Activated CD4-positive, alpha-beta T cell treated with anti-CD3 and anti-CD28 coated beads, Interleukin-2, amount 10 ng/mL, durations not matched to agents 7 days and 5 days (primary cell): ENCODE data around the gene KLHDC3. TPM values are rescaled to one million over a fixed set of nuclear protein-coding genes. Genes with fewer than 3 reads are reported as not detected.
"Not testable (repeated sequence)": the region's sequence is repeated elsewhere in the genome, so short reads cannot be mapped to it uniquely, and the experiment has no call there.

Source experiments
- CTCF ChIA-PET: fragments of 350-600 bp; sonication (Branson Sonifier 250); formaldehyde crosslinking; loops from one replicate; lab custom pipeline; 2021; ENCODE audit warnings: antibody characterized with exemption; lab: Charles Lee
- POLR2A ChIA-PET: fragments of 350-600 bp; sonication (Branson Sonifier 250); formaldehyde crosslinking; loops from one replicate; lab custom pipeline; 2021; ENCODE audit warnings: antibody characterized with exemption; lab: Charles Lee
- DNase-seq: peaks from one replicate; pipeline ENCODE4 v3.0.0-alpha.2; 2020
- H3K27ac Mint-ChIP-seq: one replicate; pipeline ENCODE4 v1.8.0; 2021; ENCODE audit warnings: mild to moderate bottlenecking, moderate library complexity, mixed read lengths
- H3K27me3 Mint-ChIP-seq: one replicate; pipeline ENCODE4 v1.8.0; 2021; ENCODE audit warnings: mixed read lengths
- H3K36me3 Mint-ChIP-seq: one replicate; pipeline ENCODE4 v1.8.0; 2021; ENCODE audit warnings: low read depth, mixed read lengths
- H3K4me1 Mint-ChIP-seq: one replicate; pipeline ENCODE4 v1.8.0; 2021; ENCODE audit warnings: mixed read lengths
- H3K4me3 Mint-ChIP-seq: one replicate; pipeline ENCODE4 v1.8.0; 2021; ENCODE audit warnings: mild to moderate bottlenecking, moderate library complexity, mixed read lengths
- H3K9me3 Mint-ChIP-seq: one replicate; pipeline ENCODE4 v1.8.0; 2021; ENCODE audit warnings: mixed read lengths
- total RNA-seq, 2 experiments: library from RNA; stranded (reverse); gene quantifications; one replicate each; pipeline ENCODE4 v1.2.3, GENCODE V29; 2021

KLHDC3 gene
- total RNA-seq, 2 experiments from 2014 or later = 64.7 to 74.2 TPM

DNA sequence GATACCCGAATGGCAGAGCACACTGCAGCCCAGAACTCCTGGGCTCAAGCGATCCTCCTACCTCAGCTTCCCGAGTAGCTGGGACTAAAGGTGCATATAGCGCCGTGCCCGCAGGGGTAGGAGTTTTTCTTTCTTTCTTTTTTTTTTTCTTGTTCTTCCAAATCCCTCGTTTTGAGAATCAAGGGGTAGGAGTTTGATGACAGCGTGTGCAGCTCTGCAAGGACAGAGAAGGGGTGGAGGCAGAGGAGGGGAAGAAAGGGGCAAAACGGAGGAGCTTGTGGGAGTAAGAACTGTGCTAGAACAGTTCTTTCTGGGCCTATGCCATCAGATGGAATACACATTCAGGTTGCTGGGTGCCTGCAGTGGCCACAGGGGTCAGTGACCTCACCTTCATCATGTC lies 22.7 kb downstream of the KLHDC3 start:
- H3K27ac Mint-ChIP-seq = peak overlapping the region; percentile 9
- CTCF ChIA-PET = interaction anchor here (1.4 kb wide), 1 partner anchor 17 kb away, joined by 3 read pairs; the partner anchor contains the start of gene CUL7
- H3K36me3 Mint-ChIP-seq = peaks cover 23% of the 10 kb centered on the region
- H3K4me1 Mint-ChIP-seq = no peaks in the 10 kb centered on the region
- no peaks in the 10 kb centered on the region for H3K27me3 Mint-ChIP-seq
- POLR2A ChIA-PET = no interaction called here
- no peak overlapping the region for H3K4me3 Mint-ChIP-seq
- H3K9me3 Mint-ChIP-seq = no peaks in the 10 kb centered on the region
- no peak for DNase-seq

DNA sequence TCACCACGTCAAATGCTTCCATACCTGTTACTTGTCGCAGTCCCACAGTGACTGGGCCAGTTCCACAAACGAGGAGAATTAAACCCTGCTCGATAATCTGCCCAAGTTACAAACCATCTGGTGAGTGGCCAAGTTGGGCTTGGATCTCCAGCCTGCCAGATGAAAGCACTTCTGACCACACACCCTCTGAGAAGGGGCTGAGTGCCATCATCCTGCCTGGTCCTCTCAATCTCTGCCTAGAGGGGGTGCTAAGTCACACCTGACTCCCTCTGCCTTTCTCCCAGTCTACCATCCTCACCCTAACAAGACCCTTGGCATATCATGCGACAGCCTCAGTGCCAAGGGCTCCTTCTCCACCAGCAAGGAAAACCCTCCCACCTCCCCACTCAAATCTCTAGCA lies 23.1 kb downstream of the KLHDC3 start:
- POLR2A ChIA-PET = no interaction called here
- Mint-ChIP-seq H3K27ac (no peak overlapping the region), H3K4me3 (no peak overlapping the region)

DNA sequence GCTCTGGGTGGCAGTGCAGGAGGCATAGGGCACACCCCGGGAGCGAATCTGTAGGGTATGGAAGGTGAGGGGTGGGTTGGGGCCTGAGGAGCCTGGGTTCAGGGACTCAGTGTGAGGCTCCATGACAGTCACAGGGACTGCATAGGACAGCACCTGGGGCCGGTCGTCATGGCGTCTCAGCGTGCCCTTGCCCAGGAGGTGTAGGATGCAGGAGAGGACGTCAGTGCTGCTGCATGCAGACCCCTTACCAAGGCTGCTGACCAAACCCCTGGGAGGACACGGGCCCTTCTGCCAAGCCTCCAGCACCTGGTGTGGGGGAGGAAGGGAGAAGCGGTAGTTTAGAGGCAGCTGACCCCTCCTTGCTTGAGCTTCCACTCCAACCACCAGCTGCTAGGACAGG lies 23.7 kb downstream of the KLHDC3 start:
- Mint-ChIP-seq H3K4me3 (no peak overlapping the region), H3K4me1 (no peaks in the 10 kb centered on the region), H3K27ac (no peak overlapping the region), H3K9me3 (no peaks in the 10 kb centered on the region), H3K36me3 (peaks cover 20% of the 10 kb centered on the region), H3K27me3 (no peaks in the 10 kb centered on the region)
- CTCF ChIA-PET = no interaction called here
- DNase-seq = no peak
- POLR2A ChIA-PET = no interaction called here

More for the DNA sequence above, 23.1 kb downstream of the KLHDC3 start:
- H3K4me1 Mint-ChIP-seq = no peaks in the 10 kb centered on the region
- H3K9me3 Mint-ChIP-seq = no peaks in the 10 kb centered on the region
- no peak for DNase-seq
- peaks cover 20% of the 10 kb centered on the region for H3K36me3 Mint-ChIP-seq
- CTCF ChIA-PET = no interaction called here
- H3K27me3 Mint-ChIP-seq = no peaks in the 10 kb centered on the region

DNA sequence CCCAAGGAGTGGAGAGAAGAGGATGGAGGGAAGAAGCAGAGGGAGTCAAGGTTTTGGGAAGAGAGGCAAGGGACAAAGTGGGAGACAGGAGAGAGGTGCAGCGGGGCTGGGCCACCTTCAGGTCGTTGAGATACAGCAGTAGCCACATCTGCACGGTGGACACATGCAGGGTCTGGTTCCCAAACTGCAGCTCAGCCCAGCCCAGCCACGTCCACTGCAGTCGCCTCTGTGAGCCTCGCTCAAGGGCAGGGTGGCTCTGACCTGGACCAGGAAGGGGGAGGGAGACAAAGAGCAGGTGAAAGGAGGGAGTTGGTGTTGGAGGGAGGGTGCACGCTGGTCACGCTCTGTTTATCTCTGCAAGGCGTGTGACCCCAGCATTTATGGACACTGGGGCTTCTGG lies 24.7 kb downstream of the KLHDC3 start:
- ChIA-PET CTCF (interaction anchor here (0.9 to 1.7 kb wide), 2 partner anchors 11 to 15 kb away, joined by 5 read pairs; no protein-coding TSS in a partner anchor), POLR2A (no interaction called here)
- peaks cover 23% of the 10 kb centered on the region for H3K36me3 Mint-ChIP-seq
- H3K9me3 Mint-ChIP-seq = no peaks in the 10 kb centered on the region
- no peaks in the 10 kb centered on the region for H3K27me3 Mint-ChIP-seq
- H3K4me3 Mint-ChIP-seq = no peak overlapping the region
- H3K4me1 Mint-ChIP-seq = no peaks in the 10 kb centered on the region
- peak overlapping the region; percentile 76 for H3K27ac Mint-ChIP-seq
- DNase-seq = no peak

DNA sequence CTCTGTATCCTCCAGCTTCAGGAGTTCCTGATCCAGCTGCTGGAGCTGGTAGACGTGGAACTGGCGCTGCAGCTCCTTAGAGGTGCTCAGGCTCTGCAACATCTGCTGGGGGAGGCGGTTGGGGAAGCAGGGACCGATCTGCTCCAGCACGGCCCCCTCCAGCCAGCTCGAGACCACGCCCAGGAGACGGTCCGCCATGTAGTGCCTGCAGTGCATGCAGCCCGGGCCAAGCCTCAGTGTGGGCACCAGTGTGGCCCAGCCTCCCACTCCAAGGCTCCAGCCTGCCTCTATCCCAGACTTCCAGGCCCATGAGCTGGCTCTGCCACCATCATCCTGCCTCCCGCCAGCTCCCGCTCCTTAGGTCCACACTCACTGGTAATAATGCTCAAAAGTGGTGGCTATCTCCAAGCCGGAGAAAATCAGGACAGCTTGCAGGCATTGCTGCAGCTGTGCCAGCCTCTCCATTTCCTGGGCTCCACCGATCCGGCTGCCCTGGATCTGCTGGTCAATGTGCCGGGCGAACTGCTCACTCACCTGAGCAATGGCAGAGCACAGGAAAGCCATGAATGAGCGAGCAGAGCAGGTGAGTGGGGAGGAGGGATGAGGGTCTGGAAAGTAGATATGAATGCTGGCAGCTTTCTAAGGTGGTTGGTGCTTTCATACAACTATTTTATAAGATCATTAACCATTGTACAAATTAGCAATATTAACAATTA lies 26.7 kb downstream of the KLHDC3 start:
- Mint-ChIP-seq H3K27ac (no peak overlapping the region), H3K4me1 (no peaks in the 10 kb centered on the region), H3K4me3 (no peak overlapping the region), H3K27me3 (no peaks in the 10 kb centered on the region), H3K36me3 (peaks cover 19% of the 10 kb centered on the region), H3K9me3 (no peaks in the 10 kb centered on the region)
- DNase-seq = no peak
- ChIA-PET POLR2A (no interaction called here), CTCF (interaction anchor here (2.3 kb wide), 1 partner anchor 12 kb away, joined by 5 read pairs; no protein-coding TSS in a partner anchor)

DNA sequence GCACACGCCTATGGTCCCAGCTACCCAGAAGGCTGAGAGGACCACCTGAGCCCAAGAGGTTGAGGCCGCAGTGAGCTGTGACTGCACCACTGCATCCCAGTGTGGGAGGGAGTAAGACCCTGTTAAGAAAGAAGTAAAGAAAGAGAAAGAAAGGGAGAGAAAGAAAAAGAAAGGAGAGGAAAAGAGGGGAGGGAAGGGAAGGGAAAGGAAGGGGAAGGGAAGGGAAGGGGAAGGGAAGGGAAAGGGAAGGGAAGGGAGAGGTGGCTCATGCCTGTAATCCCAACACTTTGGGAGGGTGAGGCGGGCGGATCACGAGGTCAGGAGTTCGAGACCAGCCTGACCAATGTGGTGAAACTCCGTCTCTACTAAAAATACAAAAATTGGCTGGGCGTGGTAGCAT lies 27.4 kb downstream of the KLHDC3 start:
- ChIA-PET CTCF (interaction anchor here (2.3 kb wide), 1 partner anchor 13 kb away, joined by 5 read pairs; no protein-coding TSS in a partner anchor), POLR2A (interaction anchor here (0.6 kb wide), 1 partner anchor 40 kb away, joined by 3 read pairs; no protein-coding TSS in a partner anchor)
- H3K36me3 Mint-ChIP-seq = peaks cover 24% of the 10 kb centered on the region
- not testable (repeated sequence) for DNase-seq, H3K27me3 Mint-ChIP-seq, H3K9me3 Mint-ChIP-seq, H3K4me3 Mint-ChIP-seq, H3K4me1 Mint-ChIP-seq
- H3K27ac Mint-ChIP-seq = peak overlapping the region; percentile 31

DNA sequence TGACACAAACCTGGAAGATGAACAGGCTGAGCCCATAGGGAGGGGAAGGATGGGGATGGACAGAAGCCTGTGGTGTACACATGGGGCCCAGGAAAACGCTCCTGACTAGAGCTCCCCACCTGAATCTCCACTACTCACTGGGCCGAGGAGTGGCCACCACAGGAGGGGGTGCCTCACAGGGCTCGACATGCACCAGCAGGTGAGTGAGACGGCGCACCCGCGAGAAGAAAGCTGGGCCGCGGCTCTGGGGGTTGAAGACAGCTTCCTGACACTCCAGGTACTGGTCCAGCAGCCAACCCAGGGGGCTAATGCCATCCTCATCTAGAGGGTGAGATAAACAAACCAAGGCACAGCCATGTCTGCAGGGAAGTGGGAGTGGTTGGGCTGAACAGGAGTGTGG lies 29.3 kb downstream of the KLHDC3 start:
- Mint-ChIP-seq H3K36me3 (peaks cover 20% of the 10 kb centered on the region), H3K4me1 (no peaks in the 10 kb centered on the region), H3K27ac (peak overlapping the region; percentile 46), H3K4me3 (no peak overlapping the region), H3K27me3 (no peaks in the 10 kb centered on the region), H3K9me3 (no peaks in the 10 kb centered on the region)
- ChIA-PET CTCF (interaction anchor here (2.3 kb wide), 1 partner anchor 15 kb away, joined by 5 read pairs; no protein-coding TSS in a partner anchor), POLR2A (no interaction called here)
- no peak for DNase-seq

DNA sequence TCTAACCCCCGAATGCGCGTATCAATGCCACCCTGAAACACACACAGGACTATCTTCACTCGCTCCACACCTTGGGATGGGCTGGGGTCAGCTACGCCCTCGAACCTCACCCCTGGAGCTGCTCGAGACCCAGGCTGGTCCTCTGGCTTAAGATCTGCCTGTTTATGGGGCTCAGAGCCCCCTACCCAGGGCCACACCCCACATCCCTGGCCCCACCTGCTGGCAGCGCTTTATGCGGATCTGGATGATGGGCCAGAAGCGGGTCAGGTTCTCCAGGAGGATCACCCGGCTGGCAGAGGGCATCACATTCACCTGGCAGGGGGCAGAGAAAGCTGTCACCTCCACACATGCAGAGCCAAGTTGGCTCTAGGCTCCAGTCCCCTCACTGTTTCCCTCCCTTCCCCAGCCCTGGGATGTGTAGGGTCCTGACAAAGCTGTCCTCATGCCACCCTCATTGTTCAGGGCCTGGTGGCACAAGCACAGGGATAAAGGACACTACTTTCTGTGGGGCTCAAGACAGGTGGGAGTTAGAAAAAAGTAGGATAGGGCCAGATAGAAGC lies 31.4 kb downstream of the KLHDC3 start:
- no peaks in the 10 kb centered on the region for H3K27me3 Mint-ChIP-seq
- no peak overlapping the region for H3K4me3 Mint-ChIP-seq
- ChIA-PET CTCF (interaction anchor here (0.6 to 2.1 kb wide), 2 partner anchors 10 to 132 kb away, joined by 3 to 5 read pairs; no protein-coding TSS in a partner anchor), POLR2A (no interaction called here)
- no peaks in the 10 kb centered on the region for H3K9me3 Mint-ChIP-seq
- no peak for DNase-seq
- H3K27ac Mint-ChIP-seq = peak overlapping the region; percentile 75
- peaks cover under 1% of the 10 kb centered on the region for H3K4me1 Mint-ChIP-seq
- H3K36me3 Mint-ChIP-seq = peaks cover 18% of the 10 kb centered on the region

DNA sequence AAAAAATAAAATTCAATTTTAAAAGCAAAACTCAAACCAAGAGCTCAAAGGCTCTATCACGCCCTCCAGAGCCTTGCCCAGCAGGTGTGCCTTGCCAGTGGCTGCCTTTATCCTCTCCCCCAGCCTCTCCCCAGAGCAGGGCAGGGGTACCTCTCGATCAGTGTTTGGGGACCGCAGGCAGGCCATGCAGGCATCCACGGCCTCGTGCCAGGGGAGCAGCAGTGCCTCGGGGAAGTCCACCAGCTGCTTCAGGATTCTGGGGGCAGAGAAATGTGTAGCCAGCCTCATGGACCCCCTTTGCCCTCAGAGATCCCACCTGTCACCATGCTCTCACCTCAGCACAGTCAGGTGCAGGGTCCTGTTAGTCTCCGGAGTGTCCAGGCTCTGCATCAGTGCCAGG lies 33.9 kb downstream of the KLHDC3 start:
- H3K27ac Mint-ChIP-seq = no peak overlapping the region
- ChIA-PET POLR2A (no interaction called here), CTCF (interaction anchor here (0.6 to 1.2 kb wide), 2 partner anchors 11 to 35 kb away, joined by 4 read pairs; partner anchors contain the start of genes KLC4 and MRPL2)
- H3K9me3 Mint-ChIP-seq = no peaks in the 10 kb centered on the region
- H3K4me1 Mint-ChIP-seq = peaks cover 24% of the 10 kb centered on the region
- no peak overlapping the region for H3K4me3 Mint-ChIP-seq
- DNase-seq = no peak
- peaks cover 29% of the 10 kb centered on the region for H3K36me3 Mint-ChIP-seq
- no peaks in the 10 kb centered on the region for H3K27me3 Mint-ChIP-seq

DNA sequence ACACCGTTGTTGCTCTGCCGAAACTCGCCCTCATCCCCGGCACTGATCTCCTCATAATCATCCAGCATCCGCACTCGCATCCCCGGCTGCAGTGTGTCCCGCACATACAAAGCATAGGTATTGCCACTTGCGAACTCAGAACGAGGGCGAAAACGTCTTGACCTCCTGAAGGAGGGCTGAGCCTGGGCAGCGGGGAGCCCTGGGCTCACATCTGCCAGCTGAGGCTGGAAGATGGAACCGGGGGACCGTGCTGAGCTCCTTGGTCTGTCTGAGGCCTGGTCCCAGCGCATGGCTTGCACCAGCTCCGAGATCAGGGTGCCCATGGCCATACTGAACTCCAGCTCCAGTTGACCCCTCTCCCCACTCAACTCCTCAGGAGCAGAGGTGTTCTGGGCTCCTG lies 36.9 kb downstream of the KLHDC3 start:
- Mint-ChIP-seq H3K4me3 (no peak overlapping the region), H3K9me3 (no peaks in the 10 kb centered on the region), H3K27ac (no peak overlapping the region), H3K36me3 (peaks cover 38% of the 10 kb centered on the region), H3K4me1 (peaks cover 39% of the 10 kb centered on the region), H3K27me3 (no peaks in the 10 kb centered on the region)
- ChIA-PET POLR2A (interaction anchor here (0.5 kb wide), 1 partner anchor 46 kb away, joined by 3 read pairs; no protein-coding TSS in a partner anchor), CTCF (interaction anchor here (1.0 kb wide), 2 partner anchors 29 to 93 kb away, joined by 3 read pairs; no protein-coding TSS in a partner anchor)
- DNase-seq = no peak

DNA sequence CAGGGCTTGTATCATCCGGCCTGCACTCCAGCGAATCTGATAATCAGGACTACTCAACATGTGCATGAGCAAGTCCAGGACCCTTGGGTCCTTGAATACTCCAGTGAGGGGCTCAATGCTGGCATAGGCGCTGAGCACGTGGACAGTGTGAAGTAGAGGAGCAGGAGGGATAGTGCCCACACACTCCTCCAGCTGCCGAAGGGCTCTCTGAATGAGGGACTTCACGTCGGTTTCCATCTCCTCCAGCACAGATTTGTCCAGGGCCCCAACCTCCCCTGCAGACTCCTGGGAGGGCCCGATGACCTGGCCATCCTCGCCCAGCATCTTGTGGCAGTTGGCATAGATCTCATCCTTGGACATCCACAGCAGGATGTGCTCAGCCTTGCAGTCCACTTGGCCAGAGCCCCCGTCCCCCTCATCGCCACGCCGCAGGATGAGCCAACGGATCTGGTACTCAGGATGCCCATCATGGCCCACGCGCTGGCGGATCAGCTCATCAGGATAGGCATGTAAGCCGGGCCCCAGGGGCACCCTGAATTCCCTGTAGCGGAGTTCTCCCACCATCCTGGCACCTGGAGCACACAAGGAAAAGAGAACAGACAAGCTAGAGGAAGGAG lies 38.3 kb downstream of the KLHDC3 start:
- H3K4me3 Mint-ChIP-seq = peak overlapping the region; percentile 98
- H3K27me3 Mint-ChIP-seq = no peaks in the 10 kb centered on the region
- no peak for DNase-seq
- peak overlapping the region; percentile 99 for H3K27ac Mint-ChIP-seq
- CTCF ChIA-PET = no interaction called here
- no peaks in the 10 kb centered on the region for H3K9me3 Mint-ChIP-seq
- H3K36me3 Mint-ChIP-seq = peaks cover 37% of the 10 kb centered on the region
- H3K4me1 Mint-ChIP-seq = peaks cover 43% of the 10 kb centered on the region
- POLR2A ChIA-PET = no interaction called here

DNA sequence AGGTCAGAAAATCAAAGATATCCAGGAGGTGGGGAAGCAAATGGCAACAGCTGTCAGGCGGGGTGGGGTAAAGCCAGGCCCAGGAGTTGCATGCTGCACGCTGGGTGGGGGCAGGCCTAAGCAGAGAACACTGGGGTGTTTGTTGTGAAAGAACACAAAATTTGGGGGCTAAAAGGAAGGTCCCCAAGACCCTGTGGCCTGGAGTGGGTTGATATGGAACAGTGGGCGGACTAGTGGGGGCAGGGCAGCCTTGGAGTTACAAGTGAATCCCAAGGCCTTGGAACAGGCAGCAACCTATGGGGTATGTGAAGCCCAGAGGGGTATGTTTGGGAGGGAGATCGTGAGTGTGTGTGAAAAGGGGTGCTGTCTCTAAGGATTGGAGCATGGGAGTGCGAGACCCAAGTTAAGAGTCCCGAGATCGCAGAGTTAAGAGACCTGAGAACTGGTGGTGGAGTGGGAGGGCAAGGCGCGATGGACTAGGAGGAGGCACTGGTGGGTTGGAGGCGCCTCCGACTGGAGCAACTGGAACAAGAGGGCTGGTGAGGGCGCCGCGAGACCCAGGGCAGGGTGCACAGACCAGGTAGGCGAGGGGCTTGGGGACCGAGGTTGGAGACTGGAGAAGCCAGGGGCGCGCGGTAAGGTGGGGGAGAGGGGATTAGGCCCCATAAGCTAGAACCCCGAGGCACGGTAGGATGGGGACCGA lies 38.9 kb downstream of the KLHDC3 start:
- Mint-ChIP-seq H3K36me3 (peaks cover 43% of the 10 kb centered on the region), H3K27ac (peak overlapping the region; percentile 99), H3K4me1 (peaks cover 49% of the 10 kb centered on the region), H3K9me3 (no peaks in the 10 kb centered on the region), H3K27me3 (no peaks in the 10 kb centered on the region), H3K4me3 (peak overlapping the region; percentile 98)
- POLR2A ChIA-PET = interaction anchor here (0.9 kb wide), 1 partner anchor 74 kb away, joined by 3 read pairs; the partner anchor contains the start of gene PEX6
- CTCF ChIA-PET = interaction anchor here (0.9 kb wide), 1 partner anchor 69 kb away, joined by 4 read pairs; the partner anchor contains the start of gene PPP2R5D
- DNase-seq = peak; percentile 21
